OCI-LY1 (cell line): ENCODE data around the gene PSKH1.

Experiments
- H2AFZ ChIP-seq: fragments of 200-600 bp; sonication (generic), shearing (Covaris generic); 2 replicates; pipeline ENCODE4 v1.6.0; 2014; ENCODE audit warnings: antibody characterized with exemption, mild to moderate bottlenecking, low read length
- H3F3A ChIP-seq: fragments of 200-600 bp; sonication (generic), shearing (Covaris generic); 2 replicates; pipeline ENCODE4 v1.6.0; 2014; ENCODE audit warnings: mild to moderate bottlenecking, antibody characterized with exemption, low read length, moderate library complexity; ENCODE audit not compliant: insufficient read depth
- H3K27ac ChIP-seq: fragments of 200-600 bp; sonication (generic); 2 replicates; pipeline ENCODE4 v1.5.1; 2014; ENCODE audit warnings: low read length, mixed run types, mild to moderate bottlenecking, low read depth; ENCODE audit not compliant: poor library complexity, severe bottlenecking
- H3K27me3 ChIP-seq: fragments of 200-600 bp; sonication (generic); 2 replicates; pipeline ENCODE4 v1.6.0; 2014; ENCODE audit warnings: antibody characterized with exemption, mild to moderate bottlenecking, low read length, moderate library complexity; ENCODE audit not compliant: insufficient read depth
- H3K36me3 ChIP-seq: fragments of 200-600 bp; sonication (generic); 2 replicates; pipeline ENCODE4 v1.6.1; 2014; ENCODE audit warnings: mild to moderate bottlenecking, antibody characterized with exemption, low read length, moderate library complexity, mixed read lengths; ENCODE audit not compliant: insufficient read depth
- H3K4me1 ChIP-seq: fragments of 200-600 bp; sonication (generic); 2 replicates; pipeline ENCODE4 v1.5.1; 2014; ENCODE audit warnings: mild to moderate bottlenecking, low read length, moderate library complexity; ENCODE audit not compliant: insufficient read depth, severe bottlenecking
- H3K4me2 ChIP-seq: fragments of 200-600 bp; sonication (generic), shearing (Covaris generic); 2 replicates; pipeline ENCODE4 v1.6.1; 2014; ENCODE audit warnings: low read length
- H3K4me3 ChIP-seq: fragments of 200-600 bp; sonication (generic); 2 replicates; pipeline ENCODE4 v1.5.1; 2014; ENCODE audit warnings: low read length, low read depth, mild to moderate bottlenecking, mixed read lengths; ENCODE audit not compliant: poor library complexity, severe bottlenecking
- H3K79me2 ChIP-seq: fragments of 200-600 bp; shearing (Covaris generic); 2 replicates; pipeline ENCODE4 v1.6.1; 2016; ENCODE audit warnings: mixed run types, low read length, mixed read lengths; ENCODE audit not compliant: insufficient read depth
- H3K9ac ChIP-seq: fragments of 200-600 bp; sonication (generic), shearing (Covaris generic); 2 replicates; pipeline ENCODE4 v1.6.1; 2014; ENCODE audit warnings: mild to moderate bottlenecking, low read length, mixed read lengths
- H3K9me2 ChIP-seq: fragments of 200-600 bp; sonication (generic), shearing (Covaris generic); 2 replicates; pipeline ENCODE4 v1.6.1; 2014; ENCODE audit warnings: low read depth, mild to moderate bottlenecking, low read length, mixed read lengths
- H3K9me3 ChIP-seq: fragments of 200-600 bp; shearing (Covaris generic); 2 replicates; pipeline ENCODE4 v1.6.1; 2014; ENCODE audit warnings: low read length, mixed read lengths
- H4K20me1 ChIP-seq: fragments of 200-600 bp; sonication (generic), shearing (Covaris generic); 2 replicates; pipeline ENCODE4 v1.6.0; 2016; ENCODE audit warnings: mild to moderate bottlenecking, low read length; ENCODE audit not compliant: insufficient read depth
- CTCF ChIP-seq: fragments of 200-600 bp; sonication (generic), shearing (Covaris generic); IDR thresholded peaks from 2 replicates; pipeline ENCODE4 v1.5.1; 2017; ENCODE audit warnings: mild to moderate bottlenecking, antibody characterized with exemption, low read length, moderate library complexity, mixed read lengths
- EZH2 ChIP-seq: fragments of 200-600 bp; sonication (generic), shearing (Covaris generic); IDR thresholded peaks from 2 replicates; pipeline ENCODE4 v1.8.0; 2017; ENCODE audit warnings: borderline replicate concordance, mixed run types, mild to moderate bottlenecking, antibody characterized with exemption, low read length, moderate library complexity, mixed read lengths

The PSKH1 gene

GRCh38 chr16:67855789-67856188 is 37.3 kb upstream of the PSKH1 start:
- Histone ChIP-seq H3K9me3 (no peaks in the 10 kb centered on the region), H3K4me1 (no peaks in the 10 kb centered on the region), H3F3A (no peaks in the 10 kb centered on the region), H3K9me2 (no peaks in the 10 kb centered on the region), H3K27me3 (no peaks in the 10 kb centered on the region), H2AFZ (no peak overlapping the region), H3K36me3 (peaks cover 8% of the 10 kb centered on the region; the same call in 1 of the 2 replicates), H3K79me2 (peaks cover 72% of the 10 kb centered on the region), H3K4me3 (no peak overlapping the region), H3K9ac (no peak overlapping the region), H3K4me2 (no peak overlapping the region), H4K20me1 (no peaks in the 10 kb centered on the region), H3K27ac (no peak overlapping the region)
- TF ChIP-seq EZH2 (no peak), CTCF (no peak)

- no peaks in the 10 kb centered on the region for H3F3A ChIP-seq
- H3K36me3 ChIP-seq: peaks cover 19% of the 10 kb centered on the region; the same call in 1 of the 2 replicates
- H3K4me3 ChIP-seq: no peak overlapping the region
Observed at GRCh38 chr16:67856927-67857546, 36.0 kb upstream of the PSKH1 start.

GRCh38 chr16:67857547-67858233 is 35.4 kb upstream of the PSKH1 start:
- Histone ChIP-seq H3K4me3 (no peak overlapping the region), H3K4me2 (no peak overlapping the region), H3K9ac (no peak overlapping the region), H3K9me2 (no peaks in the 10 kb centered on the region), H3K27ac (no peak overlapping the region), H4K20me1 (no peaks in the 10 kb centered on the region), H3K79me2 (peaks cover 82% of the 10 kb centered on the region), H2AFZ (no peak overlapping the region), H3F3A (no peaks in the 10 kb centered on the region), H3K36me3 (peaks cover 23% of the 10 kb centered on the region; the same call in 1 of the 2 replicates), H3K9me3 (no peaks in the 10 kb centered on the region), H3K4me1 (no peaks in the 10 kb centered on the region), H3K27me3 (no peaks in the 10 kb centered on the region)
- no peak for TF ChIP-seq EZH2

More at GRCh38 chr16:67856927-67857546, 36.0 kb upstream of the PSKH1 start:
- Histone ChIP-seq H3K27ac (no peak overlapping the region), H3K9me3 (no peaks in the 10 kb centered on the region), H3K4me1 (no peaks in the 10 kb centered on the region), H3K4me2 (no peak overlapping the region), H3K79me2 (peaks cover 80% of the 10 kb centered on the region), H3K9me2 (no peaks in the 10 kb centered on the region), H3K27me3 (no peaks in the 10 kb centered on the region), H2AFZ (no peak overlapping the region), H4K20me1 (no peaks in the 10 kb centered on the region), H3K9ac (no peak overlapping the region)
- TF ChIP-seq CTCF (no peak), EZH2 (no peak)
